GM12872 (cell line): ENCODE results near the gene GRWD1.

ENCODE experiments used
- CTCF ChIP-seq: IDR thresholded peaks from 3 replicates; pipeline ENCODE4 v1.5.1; 2011; ENCODE audit warnings: low read depth, mild to moderate bottlenecking, low read length, moderate library complexity; ENCODE audit not compliant: insufficient read depth

The GRWD1 gene

GRCh38 chr19:48461982-48462655 lies 16.3 kb downstream of the GRWD1 start:
- no peak for TF ChIP-seq CTCF

- TF ChIP-seq CTCF = no peak
Measured at GRCh38 chr19:48465215-48465614, 19.4 kb downstream of the GRWD1 start.

GRCh38 chr19:48466561-48467325 lies 21.0 kb downstream of the GRWD1 start:
- no peak for TF ChIP-seq CTCF

- no peak for TF ChIP-seq CTCF
Measured at GRCh38 chr19:48468772-48469288, 23.0 kb downstream of the GRWD1 start.

- no peak for TF ChIP-seq CTCF
Measured at GRCh38 chr19:48469289-48469881, 23.6 kb downstream of the GRWD1 start, which contains the start of gene CYTH2. Gene CYTH2, plus strand, starts transcription at chr19:48469369. Its CDS starts 139 bp downstream, at chr19:48469508.

GRCh38 chr19:48469934-48470680 lies 24.3 kb downstream of the GRWD1 start:
- no peak for TF ChIP-seq CTCF
